Thymus (tissue), 11 donors: ENCODE measurements around the gene ROPN1L. TPM values are rescaled to one million over a fixed set of nuclear protein-coding genes. Genes with fewer than 3 reads are reported as not detected.

ENCODE experiments used
- DNase-seq, 9 donors: peaks; one replicate each; pipeline ENCODE4 v3.0.0-alpha.2; 2013; ENCODE audit warnings: low spot score in 9 of 9, low read depth in 6 of 9, missing footprints in 1 of 9
- H3K27ac ChIP-seq, 2 donors: one replicate each; pipeline ENCODE4 v1.5.1; 2013; ENCODE audit warnings: control low read depth in 1 of 2, low read depth in 1 of 2, low read length in 1 of 2, mild to moderate bottlenecking in 1 of 2, moderate library complexity in 1 of 2
- H3K27me3 ChIP-seq, 2 donors: one replicate each; pipeline ENCODE4 v1.5.1; 2013; ENCODE audit warnings: low read length in 1 of 2; ENCODE audit not compliant: control insufficient read depth in 2 of 2, insufficient read depth in 1 of 2
- H3K36me3 ChIP-seq, 2 donors: one replicate each; pipeline ENCODE4 v1.5.1; 2013; ENCODE audit warnings: low read length in 1 of 2, mild to moderate bottlenecking in 1 of 2, moderate library complexity in 1 of 2; ENCODE audit not compliant: control insufficient read depth in 2 of 2, insufficient read depth in 2 of 2
- H3K4me1 ChIP-seq, 2 donors: one replicate each; pipeline ENCODE4 v1.5.1; 2013; ENCODE audit warnings: low read length in 2 of 2; ENCODE audit not compliant: control insufficient read depth in 2 of 2, insufficient read depth in 2 of 2
- H3K4me3 ChIP-seq, 2 donors: one replicate each; pipeline ENCODE4 v1.5.1; 2013; ENCODE audit warnings: low read length in 2 of 2, control low read depth in 1 of 2, mild to moderate bottlenecking in 1 of 2
- H3K9me3 ChIP-seq, 2 donors: one replicate each; pipeline ENCODE4 v1.5.1; 2013; ENCODE audit warnings: low read length in 1 of 2, mild to moderate bottlenecking in 1 of 2; ENCODE audit not compliant: control insufficient read depth in 2 of 2, insufficient read depth in 1 of 2
- WGBS: extraction: QIAGEN DNeasy Blood & Tissue Kit; methylation state at CpG from one replicate; pipeline ENCODE4 v1.1.7; 2013; 5-methylcytosine and 5-hydroxymethylcytosine counted together
- polyA plus RNA-seq: library from polyadenylated mRNA; stranded (reverse); fragments of 200-250 nt; gene quantifications from one replicate; pipeline ENCODE4 v1.2.3, GENCODE V29; 2013
- total RNA-seq: library from RNA; stranded (reverse); fragments of 120-200 nt; gene quantifications from one replicate; pipeline ENCODE4 v1.2.4, GENCODE V29; 2013
- donor health status: healthy.

The ROPN1L gene
- total and polyA plus RNA-seq, 2 donors: 0.42 to 0.68 TPM

DNA sequence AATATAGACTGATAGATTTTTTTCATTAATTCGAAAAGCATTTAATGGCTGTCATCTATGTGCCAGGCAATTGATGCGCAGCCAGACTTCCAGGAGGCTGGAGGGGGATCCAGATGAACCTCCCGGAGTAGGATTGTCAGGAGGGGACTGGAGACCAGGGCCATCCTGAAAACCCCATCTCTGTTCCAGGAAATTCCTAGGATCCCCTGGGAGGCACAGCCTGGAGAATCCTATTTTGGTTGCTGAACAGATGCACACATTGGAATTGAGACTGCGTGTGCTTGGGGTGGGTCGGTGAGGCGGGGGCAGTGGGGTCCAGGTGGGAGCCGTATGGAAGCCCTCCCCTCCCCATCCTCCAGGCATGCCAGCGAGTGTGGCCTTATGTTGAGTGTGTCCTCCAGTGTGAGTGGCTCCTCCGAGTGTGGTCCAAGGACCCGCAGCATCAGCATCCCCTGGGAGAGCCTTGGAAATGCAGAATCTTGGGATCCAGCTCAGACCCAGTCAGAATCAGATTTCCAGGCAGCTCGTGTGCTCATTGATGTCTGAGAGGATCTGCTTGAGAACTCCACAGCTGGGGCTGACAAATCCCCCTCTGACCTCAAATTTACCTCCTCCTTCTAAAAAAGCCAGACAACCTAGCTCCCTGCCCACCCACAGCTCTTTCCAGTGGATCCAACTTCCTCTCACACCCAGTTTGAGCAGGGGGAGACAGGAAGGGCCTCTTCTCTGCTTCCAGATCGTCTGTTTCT, 38.7 kb downstream of the ROPN1L start:
- H3K4me3 ChIP-seq: no peak overlapping the region
- DNase-seq: no peak
- WGBS: 93% methylated on average over 12 of the region's 12 CpGs

DNA sequence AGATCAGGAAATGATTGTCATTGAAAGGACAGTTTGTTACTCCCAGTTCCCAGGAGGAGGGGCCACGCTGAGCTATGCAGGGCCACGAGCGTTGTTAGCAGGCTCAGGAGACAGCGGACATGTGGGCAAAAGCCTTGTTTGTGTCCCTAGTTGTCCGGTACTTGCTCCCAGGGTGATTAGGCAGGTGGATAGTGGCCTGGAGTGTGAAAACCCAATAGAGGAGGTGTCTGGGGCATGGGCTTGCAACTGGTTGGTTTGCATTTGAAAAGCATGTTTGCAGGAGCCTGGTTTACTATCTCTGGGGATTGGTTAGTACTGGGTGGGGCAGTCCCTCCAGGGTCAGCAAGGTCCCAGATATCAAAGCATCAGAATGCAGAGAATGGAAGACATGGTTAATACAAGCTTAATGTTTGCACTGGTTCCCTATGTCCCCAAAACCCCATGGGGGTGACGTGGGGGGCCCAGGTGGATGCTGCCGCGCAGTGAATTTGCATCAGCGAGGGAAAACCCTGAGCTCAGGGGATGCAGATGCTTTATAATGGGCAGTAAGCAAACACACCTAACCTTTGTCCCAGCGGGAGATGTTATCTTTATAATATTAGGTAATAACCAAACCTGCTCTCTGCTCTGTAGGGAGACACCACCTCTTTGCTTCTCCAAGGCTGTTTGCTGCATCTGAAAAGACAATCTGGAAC, 39.7 kb downstream of the ROPN1L start:
- H3K36me3 ChIP-seq: no peaks in the 10 kb centered on the region
- DNase-seq: no peak
- no peak overlapping the region for H3K4me3 ChIP-seq
- H3K4me1 ChIP-seq: no peaks in the 10 kb centered on the region
- 87% methylated on average over 10 of the region's 10 CpGs for WGBS
- no peak overlapping the region for H3K27ac ChIP-seq
- H3K27me3 ChIP-seq: no peaks in the 10 kb centered on the region
- no peaks in the 10 kb centered on the region for H3K9me3 ChIP-seq

More for the DNA sequence above, 38.7 kb downstream of the ROPN1L start:
- Histone ChIP-seq H3K27ac (no peak overlapping the region), H3K27me3 (no peaks in the 10 kb centered on the region), H3K9me3 (no peaks in the 10 kb centered on the region), H3K36me3 (no peaks in the 10 kb centered on the region), H3K4me1 (no peaks in the 10 kb centered on the region)

DNA sequence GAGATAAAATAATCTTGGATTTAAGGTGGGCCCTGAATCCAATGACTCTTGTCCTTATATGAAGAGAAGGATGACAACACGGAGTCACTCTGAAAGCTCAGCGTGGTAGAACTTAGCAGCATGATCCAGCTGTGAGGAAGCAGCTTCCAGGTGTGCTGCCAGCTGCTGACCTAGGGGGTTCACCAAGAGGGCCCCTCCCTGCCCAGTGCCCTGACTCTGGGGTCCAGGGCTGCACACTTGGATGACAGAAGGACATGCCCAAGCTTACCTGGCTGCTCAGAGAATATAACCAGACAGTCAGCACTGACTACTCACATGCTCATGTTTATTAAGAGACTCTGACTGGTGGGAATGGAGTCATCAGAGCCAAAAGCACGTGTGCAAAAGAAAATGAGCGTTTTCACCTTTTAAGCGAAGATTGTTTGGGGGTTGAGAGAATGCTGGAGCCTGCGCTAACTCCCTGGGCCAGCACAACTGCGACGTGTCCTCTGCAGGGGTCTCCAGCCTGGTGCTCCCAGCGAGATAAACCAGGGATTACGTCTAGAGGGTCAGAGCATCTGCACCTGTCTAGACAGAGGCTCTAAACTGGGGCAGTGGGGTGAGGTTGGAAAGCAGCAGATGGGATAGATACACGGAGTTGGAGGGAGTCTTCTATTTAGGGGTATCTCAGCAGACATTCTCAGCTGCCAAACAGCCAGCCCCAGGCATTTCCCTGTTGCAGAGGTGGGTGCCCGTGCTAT, 41.3 kb downstream of the ROPN1L start:
- Histone ChIP-seq H3K27ac (no peak overlapping the region), H3K4me3 (no peak overlapping the region), H3K4me1 (no peaks in the 10 kb centered on the region), H3K9me3 (no peaks in the 10 kb centered on the region), H3K27me3 (no peaks in the 10 kb centered on the region), H3K36me3 (no peaks in the 10 kb centered on the region)
- 95% methylated on average over 12 of the region's 12 CpGs for WGBS
- no peak for DNase-seq

DNA sequence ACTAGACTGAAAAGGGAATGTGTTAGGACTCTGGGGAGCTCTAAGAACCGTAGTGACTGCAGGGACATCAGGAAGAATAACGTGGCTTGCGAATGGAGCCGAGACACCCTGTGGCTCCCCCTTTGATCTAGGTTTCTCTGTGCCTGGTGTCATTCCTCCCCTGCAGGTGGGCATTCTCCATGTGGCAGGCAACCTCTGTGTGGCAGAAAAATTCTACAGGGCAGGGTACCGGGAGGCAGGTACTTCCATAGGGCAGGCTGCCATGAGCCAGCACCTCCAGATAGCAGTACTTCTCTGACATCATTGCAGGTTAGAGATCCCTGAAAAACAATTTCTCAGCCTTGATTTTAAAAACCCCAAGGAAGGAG, 43.1 kb downstream of the ROPN1L start:
- H3K4me3 ChIP-seq: no peak overlapping the region
- WGBS: 95% methylated on average over 5 of the region's 5 CpGs
- H3K27ac ChIP-seq: no peak overlapping the region
- H3K27me3 ChIP-seq: no peaks in the 10 kb centered on the region
- no peaks in the 10 kb centered on the region for H3K4me1 ChIP-seq
- no peak for DNase-seq
- H3K9me3 ChIP-seq: no peaks in the 10 kb centered on the region
- no peaks in the 10 kb centered on the region for H3K36me3 ChIP-seq

DNA sequence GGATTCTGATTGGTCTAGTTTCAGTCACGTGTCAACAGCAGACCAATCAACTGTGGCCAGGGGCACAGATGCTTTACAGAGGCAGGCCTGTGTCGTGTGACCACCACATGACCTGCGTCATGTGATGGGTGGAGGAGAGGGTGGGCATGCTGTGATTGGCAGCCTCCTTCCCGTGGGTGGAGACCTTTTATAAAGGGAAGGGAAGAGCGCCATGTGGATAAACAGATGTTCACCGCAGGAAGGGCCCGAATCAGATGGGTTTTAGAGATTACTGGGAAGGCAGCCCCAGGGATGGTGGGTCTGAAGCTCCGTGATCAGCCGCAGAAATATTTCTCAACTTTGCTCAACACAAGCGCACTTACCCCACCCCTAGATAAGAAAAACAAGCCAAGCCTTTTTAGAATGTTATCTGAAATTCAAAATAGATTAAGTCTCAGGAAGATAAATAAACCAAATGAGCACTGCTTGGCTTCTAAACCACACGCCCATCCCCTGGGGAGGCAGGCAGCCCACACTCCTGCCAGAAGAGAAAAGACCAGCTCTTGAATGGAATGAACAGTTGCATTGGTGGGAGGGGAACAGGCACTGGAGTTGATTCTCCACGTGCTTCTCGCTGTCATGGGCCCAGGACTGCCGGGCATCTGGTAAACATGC, 43.6 kb downstream of the ROPN1L start:
- Histone ChIP-seq H3K36me3 (no peaks in the 10 kb centered on the region), H3K27me3 (no peaks in the 10 kb centered on the region), H3K4me3 (no peak overlapping the region), H3K4me1 (no peaks in the 10 kb centered on the region), H3K27ac (no peak overlapping the region), H3K9me3 (no peaks in the 10 kb centered on the region)
- 43% methylated on average over 14 of the region's 14 CpGs for WGBS
- no peak for DNase-seq

DNA sequence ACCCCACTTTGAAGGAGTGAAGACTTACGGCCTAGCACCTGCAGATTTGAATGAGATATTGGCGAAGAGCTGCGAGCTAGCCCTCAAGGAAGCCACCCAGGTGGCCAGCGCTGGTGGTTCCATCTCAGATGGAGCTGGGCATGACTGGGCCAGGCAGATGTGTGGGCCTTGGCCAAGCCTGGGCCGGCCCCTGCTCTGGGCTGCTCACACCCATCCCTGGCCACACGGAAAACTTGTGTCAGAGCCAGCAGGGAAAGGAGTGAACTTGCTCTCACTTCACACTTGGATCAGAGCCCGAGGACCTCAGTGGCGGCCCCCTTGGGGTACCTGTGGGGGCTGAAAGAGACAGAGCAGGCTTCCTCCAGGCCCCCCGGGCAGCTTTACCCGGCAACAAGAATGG, 44.2 kb downstream of the ROPN1L start:
- H3K27me3 ChIP-seq: no peaks in the 10 kb centered on the region
- WGBS: 95% methylated on average over 10 of the region's 10 CpGs
- H3K9me3 ChIP-seq: no peaks in the 10 kb centered on the region
- no peak overlapping the region for H3K4me3 ChIP-seq
- no peak overlapping the region for H3K27ac ChIP-seq
- H3K4me1 ChIP-seq: no peaks in the 10 kb centered on the region
- DNase-seq: no peak
- no peaks in the 10 kb centered on the region for H3K36me3 ChIP-seq

DNA sequence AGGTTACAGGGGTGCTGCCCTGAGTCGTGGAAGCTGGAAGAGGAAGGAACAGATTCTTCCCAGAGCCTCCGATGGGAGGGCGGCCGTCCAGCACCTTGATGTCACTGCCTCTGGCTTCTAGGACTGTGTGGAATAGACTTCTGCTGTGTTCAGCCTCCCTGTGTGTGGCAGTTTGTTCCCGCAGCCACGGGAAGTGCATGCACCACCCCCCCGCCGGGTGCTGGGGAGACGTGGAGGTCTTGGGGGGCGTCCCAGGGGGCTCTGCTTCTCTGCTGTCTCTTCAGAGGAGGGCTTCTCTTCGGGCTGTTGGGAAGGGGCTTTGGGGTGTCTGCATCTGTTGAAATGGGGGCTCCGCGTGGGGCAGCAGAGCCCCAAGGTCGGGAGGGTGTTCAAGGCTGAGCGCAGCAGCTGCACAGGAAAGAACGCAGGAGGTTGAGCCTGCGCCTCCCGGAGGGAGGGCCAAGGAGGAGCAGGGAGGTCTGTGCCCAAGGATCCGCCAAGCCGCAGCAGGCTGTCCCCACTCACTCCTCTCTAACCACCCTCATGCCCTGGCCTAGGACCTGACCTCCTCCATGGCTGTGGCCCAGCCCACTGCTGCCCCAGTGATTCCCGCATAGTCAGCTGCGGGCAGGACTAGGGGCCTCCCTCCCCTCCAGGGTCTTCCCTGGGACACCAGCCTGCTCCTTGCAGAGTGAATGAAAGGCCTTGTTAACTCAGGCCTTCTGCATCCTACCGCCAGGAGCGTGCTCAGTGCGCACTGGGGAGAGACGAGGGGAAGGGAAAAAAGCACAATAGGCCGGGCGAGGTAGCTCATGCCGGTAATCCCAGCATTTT, 45.0 kb downstream of the ROPN1L start:
- no peak for DNase-seq
- Histone ChIP-seq H3K9me3 (no peaks in the 10 kb centered on the region), H3K36me3 (no peaks in the 10 kb centered on the region), H3K27ac (no peak overlapping the region), H3K27me3 (no peaks in the 10 kb centered on the region), H3K4me3 (no peak overlapping the region), H3K4me1 (no peaks in the 10 kb centered on the region)
- 96% methylated on average over 29 of the region's 29 CpGs for WGBS

DNA sequence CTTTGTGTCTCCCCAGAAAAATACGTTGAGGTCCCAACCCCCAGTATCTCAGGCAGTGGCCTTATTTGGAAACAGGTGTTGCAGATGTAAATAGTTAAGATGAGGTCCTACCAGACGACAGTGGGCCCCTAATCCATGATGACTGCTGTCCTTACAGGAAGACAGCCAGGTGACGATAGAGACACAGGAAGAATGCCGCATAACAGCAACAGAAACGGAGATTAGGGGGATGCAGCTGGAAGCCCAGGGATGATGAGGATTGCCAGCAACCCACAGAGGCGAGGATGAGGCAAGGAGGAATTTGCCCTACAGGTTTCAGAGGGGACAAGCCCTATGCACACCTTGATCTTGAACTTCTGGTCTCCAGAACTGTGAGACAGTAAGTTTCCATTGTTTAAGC, 46.5 kb downstream of the ROPN1L start:
- Histone ChIP-seq H3K36me3 (no peaks in the 10 kb centered on the region), H3K27me3 (no peaks in the 10 kb centered on the region), H3K4me1 (no peaks in the 10 kb centered on the region), H3K27ac (no peak overlapping the region), H3K4me3 (no peak overlapping the region), H3K9me3 (no peaks in the 10 kb centered on the region)
- 90% methylated on average over 6 of the region's 6 CpGs for WGBS
- no peak for DNase-seq
